Measurements from ENCODE around the gene NPHP4.

Gene NPHP4

DNA sequence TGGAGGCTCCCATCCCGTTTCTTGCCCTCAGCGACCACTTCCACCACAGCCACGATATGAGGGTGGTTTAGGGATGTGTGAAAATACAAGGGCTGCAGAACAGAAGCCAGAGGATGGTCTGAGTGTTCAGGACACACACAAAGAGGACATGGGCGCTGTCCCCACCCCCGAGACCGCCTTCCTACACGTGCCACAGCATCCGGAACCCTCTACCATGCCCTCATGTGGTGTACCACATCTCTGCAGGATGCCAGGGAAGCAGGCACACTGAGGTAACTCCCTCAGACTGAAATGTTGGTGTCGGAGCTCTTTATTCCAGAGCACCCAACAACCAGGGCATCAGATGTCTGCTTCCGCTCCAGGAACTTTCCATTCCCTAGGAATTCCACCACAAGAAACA is 23.1 kb downstream of the NPHP4 start:
- no peak for DNase-seq

DNA sequence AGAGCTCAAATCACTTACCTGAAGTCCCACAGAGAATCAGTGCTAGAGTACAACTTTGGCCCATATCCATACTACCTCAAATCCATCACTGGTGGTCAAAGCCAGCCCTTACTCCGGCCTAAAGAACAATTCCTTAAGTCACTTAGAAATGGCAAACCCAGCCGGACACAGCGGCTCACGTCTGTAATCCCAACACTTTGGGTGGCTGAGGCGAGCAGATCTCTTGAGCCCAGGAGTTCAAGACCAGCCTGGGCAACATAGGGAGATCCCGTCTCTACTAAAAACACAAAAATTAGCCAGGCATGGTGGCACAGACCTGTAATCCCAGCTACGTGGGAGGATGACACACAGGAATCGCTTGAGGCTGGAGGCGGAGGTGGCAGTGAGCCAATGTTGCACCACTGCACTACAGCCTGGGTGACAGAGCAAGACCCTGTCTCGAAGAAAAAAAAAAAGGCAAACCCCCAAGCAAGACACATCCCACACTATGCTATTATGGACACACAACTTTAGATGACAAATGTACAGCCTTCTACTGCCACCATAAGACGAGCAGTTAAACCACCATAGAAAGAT is 24.0 kb downstream of the NPHP4 start:
- no peak for DNase-seq

DNA sequence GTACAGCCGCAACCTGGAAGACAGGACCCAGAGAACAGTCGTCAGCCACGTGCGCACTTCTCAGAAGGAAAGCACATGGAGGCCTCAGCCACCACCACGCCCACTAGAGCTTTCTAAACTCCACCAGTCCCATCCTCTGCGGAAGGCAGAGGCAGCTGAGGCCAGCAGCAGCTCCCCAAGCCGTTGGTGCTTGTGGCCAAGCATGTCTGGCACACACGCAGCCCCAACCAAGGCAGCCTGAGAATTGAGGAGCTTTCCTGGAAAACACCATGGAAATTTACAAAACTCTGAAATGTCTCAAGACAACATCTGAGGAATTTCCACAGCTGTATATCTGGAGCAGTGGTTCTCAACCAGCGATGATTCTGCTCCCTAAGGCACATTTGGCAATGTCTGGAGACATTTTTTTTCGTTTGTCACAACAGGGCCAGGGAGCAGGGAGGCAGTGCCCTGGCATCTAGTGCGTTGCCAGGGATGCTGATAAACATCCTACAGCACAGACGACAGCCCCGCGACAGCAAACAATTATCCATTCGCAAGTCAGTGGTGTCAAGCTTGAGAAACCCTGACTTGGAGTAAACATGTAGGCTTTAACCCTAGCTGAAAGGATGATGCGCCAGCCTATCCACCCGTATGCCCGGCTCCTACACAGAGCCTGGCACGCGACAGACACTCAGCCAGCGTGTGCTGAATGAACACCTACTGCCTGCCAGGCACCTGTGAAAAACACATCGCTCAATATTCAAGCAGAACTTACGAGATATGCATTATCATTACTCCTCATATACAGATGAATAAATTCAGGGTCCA is 24.7 kb downstream of the NPHP4 start:
- no peak for DNase-seq

DNA sequence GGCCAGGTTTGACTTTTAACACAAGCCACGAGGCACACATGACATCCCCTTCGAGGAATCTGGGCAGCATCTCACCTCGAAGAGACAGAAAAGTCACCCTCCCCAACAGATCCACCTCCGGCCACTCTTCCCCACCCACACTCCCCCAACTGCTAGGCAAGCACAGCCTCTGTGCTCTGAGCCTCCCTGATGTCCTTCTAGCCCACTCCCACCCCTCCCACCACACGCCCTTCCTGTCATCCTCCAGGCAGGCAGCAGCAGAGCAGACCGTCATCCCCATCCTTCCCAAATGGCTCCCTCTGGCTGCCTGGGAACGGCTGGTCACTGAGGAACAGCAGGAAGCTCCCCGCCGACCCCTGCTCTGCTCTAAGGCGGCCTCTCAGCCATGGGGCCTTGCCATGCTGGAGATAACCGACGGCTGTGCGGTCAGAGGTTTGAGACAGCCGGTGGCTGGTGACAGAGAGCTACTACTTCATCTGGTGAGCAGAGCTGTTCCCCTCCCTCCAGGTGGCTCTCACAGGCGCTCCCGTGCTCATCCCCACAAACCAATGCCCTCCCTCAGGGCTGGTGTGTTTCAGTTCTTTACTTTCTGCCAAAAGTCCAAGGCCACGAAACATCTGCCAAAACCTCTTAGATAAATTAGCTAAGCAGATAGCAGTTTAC is 25.6 kb downstream of the NPHP4 start:
- DNase-seq, result no peak

DNA sequence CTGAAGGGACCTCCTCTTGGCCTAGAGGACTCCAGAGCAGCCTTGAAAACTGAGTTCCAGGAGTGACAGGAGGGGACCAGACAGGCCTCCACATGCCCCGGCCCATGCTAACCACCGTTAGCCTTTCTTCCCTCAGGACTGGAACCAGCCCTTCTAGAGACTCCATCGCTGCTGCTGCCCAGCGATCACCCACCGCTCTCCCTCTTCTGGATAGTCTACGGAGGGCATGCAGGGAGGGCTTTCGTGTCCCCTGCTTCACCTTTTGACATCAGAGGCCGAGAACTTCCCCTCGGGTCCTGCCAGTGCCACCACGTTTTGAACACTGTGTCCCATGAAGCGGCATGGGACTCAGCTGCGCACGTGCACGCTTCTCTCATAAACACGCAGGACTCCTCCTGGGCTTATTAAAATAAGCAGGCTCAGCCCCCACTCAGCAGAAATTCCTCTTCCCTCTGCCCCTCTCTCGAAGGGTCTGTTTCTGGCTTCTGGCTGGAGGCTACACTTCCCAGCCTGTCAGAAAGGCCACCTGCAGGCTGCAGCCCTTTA is 26.6 kb downstream of the NPHP4 start:
- no peak for DNase-seq

DNA sequence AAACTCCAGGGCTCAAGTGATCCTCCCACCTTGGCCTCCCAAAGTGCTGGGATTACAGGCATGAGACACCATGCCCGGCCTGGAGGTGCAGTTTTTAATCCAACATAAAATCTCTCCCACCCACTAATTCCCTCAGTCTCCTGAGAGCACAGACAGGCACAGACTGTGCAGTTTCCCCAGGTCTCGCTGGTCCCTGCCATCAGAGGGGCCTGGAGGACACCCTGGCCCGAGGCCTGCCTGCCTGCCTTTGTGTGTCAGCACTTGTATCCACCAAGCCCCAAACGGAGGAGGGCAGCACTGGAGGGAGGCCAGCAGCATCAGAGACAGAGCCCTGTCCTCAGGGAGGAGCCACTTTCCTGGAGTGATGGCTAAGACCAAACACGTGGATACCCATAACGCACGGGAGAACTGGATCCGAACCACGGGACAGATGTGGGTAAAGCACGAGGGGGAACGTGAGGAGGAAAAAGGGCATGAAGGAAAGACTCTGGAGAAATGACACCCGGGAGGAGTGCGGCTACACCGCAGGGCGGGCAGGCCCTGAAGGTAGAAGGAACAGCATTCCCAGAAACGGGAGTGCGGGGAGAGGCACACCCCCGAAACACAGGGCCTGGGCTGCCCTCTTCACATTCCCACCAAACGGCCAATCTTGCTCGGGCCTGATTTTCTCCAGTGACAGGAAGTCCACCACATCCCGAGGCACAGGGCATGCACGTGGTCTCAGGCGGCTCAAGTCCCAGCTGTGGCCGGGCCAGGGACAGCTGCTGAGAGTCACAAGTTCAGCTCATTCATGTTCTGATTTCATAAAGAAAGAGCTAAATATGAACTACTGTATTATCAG is 29.7 kb downstream of the NPHP4 start:
- no peak for DNase-seq

DNA sequence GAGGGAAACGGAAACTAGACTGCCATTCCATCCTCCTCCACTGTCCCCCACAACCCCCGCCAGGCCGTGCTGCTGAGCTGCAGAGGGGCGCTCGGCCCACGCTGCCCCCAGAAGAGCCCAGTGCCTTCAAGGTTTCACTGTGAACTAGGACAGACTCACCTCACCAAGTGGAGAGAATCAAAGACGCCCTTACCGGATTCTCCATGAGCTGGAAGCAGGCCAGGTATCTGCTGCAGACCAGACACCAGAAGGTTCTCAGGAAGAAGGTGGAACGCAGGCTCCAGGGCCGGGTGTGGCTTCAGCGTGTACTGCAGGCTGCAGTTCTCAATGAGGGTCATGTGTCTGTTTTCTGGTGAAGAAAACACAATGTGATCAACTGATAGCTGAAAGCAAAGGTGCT is 30.6 kb downstream of the NPHP4 start:
- no peak for DNase-seq

DNA sequence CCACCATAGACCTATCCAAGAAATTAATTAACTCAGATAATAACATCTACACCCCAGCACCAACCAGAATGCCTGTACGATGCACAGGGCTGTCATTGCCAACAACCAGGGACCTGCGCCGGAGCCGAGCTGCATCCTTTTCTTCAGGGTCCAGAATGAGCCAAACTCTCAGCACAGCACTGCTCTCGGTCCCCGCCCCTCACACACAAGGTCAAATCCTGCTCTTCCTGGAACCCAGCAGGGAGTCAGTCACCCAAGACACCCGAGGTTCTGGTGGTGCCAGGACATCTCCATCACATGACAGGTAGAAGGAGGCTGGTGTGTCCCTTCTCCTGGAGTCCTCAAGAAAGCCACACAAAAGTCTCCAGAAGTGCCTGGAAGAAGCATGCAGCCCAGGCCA is 31.9 kb downstream of the NPHP4 start:
- DNase-seq, result no peak

DNA sequence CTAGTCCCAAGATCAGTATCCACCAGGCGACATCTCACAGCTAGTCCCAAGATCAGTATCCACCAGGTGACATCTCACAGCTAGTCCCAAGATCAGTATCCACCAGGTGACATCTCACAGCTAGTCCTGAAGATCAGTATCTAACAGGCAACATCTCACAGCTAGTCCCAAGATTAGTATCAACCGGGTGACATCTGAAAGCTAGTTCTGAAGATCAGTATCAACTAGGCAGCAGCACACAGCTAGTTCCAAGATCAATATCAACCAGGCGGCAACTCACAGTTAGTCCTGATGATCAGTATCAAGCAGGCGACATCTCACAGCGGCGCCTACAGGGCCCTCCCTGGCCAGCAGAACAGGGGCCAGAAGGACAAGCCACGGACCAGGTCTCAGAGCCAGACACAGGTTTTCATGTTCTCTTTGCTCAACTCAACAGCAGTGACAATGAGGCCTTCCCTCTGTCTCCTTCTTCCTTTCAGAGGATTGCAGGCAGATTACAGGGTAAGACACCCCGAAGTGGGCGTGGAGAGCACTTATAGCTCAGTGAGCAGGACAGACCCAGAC is 32.5 kb downstream of the NPHP4 start:
- DNase-seq, result no peak

DNA sequence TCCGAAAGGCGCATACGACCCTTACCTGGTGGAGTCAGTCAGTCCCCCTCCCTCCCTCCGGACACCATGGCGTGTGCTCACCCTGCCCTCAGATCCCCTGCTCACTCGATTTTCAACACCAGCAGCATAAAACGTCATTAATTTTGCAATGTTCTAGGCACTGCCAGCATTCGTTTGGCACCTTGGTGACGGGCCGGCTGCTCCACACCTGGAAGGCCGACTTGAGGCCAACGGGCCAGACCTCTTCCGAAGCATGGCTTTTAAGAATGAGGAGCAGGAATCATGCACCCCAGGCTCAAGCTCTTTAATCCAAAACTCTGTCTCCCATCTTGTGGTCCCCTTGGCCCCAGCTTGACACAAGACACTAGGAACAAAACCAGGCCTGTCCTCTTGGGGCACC is 33.1 kb downstream of the NPHP4 start:
- DNase-seq, result no peak

DNA sequence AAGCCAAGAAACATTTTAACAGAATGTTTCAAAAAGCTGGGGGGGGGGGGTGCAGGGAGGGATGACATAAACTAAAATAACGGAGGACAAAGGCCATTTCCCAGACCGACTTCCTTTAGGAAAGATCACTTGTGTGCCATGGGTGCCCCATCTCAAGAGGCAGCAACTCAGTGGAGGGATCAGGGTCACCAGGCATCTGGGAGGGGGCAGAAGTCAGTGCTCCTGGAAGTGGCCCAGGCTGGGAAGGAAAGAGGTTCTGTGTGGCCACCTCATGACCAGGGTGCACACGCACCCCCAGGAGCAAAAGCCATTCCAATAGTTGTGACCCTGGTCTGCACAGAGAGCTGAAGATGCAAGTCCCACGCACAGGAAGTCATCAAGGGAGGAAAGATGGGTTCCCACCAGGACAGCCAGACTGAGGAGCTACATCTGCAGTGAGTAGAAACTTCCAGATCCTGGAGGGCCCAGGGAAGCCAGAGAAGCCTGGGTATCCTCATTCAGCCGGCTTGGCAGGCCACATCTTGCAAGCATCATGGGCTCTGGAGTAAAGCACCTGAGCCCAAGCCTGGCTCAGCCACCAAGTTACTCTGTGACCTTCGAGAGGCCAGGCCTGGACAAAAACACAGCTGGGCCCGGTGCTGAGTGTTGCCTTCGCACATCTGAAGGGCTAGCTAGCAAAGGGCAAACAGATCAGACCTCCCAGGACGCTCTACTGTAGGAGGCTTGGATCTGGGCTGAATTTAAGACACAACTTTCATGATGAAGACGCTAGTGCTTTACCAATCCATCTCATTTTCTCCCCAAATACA is 36.0 kb downstream of the NPHP4 start:
- no peak for DNase-seq

DNA sequence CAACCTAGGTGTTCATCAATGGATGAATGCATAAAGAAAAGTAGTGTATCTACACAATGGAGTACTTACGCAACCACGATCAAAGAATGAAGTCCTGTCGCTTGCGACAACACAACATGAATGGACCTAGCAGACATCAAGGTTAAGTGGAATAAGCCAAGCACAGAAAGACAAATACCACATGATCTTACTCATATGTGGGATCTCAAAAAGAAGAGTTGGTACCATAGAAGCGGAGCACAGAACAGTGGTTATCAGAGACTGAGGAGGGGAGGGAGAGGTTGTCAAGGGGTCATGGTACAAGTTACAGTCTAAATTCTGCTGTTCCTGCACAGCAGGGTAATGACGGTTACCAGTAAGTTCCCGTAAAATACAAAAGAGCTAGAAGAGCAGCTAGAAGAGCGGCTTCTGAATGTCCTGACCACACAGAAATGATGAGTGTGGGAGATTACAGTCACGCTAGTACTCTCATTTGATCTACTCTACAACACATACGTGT is 36.7 kb downstream of the NPHP4 start:
- no peak for DNase-seq

DNA sequence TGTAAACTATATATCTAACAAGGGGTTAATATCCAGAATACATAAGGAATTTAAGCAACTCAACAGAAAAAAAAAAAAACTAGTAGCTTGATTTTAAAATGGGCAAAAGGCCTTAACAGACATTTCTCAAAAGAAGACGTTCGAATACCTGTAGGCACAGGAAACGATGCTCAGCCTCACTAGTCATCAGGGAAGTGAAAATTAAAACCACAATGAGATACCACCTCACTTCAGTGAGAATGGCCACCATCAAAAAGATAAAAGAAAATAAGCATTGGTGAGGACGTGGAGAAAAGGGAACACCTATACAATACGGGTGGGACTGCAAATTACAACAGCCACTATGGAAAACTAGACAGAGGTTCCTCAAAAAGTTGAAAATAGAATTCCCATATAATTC is 37.3 kb downstream of the NPHP4 start:
- DNase-seq, result no peak

DNA sequence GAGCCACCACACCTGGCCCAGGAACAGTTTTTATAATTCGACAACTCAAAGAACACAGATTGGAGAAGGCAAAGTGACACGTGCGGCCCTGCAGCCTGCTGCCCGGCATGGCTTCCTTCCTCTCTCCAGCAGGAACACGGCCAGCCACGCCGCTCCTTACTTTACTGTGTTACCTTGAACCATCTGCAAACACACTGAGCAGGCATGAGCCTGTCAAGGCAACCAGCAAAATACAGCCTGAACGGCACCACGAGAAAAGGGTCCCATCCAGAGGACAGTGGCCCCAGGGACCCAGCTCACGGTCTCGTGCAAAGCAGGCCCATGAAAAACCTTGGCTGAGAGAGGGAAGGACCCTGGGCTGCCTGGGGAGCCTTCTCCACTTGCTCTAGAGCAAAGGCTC is 38.8 kb downstream of the NPHP4 start:
- DNase-seq, result no peak

DNA sequence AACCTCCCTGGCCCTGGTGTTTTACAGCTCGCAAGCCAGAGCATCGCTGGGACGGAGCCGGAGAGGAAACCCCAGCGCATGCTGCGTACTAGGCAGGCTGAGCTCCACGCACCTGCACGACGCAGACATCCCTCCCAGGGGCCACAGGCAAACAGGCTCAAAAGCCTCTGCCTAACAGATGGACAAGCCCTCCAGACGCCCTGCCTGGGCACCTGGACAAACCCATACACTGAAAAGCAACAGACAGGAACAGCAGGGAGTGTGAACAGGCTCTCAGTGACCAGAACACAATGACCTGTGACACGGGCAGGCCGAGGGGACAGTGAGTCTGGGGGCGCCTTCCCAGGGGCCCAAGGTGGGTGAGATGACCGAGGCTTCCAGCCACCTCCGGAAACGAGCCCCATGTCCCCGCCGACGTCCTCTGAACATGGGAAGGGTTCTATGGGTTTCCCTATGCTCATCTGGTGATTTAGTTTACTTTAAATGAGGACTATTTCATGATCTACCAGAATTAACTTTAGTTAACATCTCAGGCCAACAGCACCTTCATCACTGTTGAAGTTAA is 40.3 kb downstream of the NPHP4 start:
- no peak for DNase-seq

DNA sequence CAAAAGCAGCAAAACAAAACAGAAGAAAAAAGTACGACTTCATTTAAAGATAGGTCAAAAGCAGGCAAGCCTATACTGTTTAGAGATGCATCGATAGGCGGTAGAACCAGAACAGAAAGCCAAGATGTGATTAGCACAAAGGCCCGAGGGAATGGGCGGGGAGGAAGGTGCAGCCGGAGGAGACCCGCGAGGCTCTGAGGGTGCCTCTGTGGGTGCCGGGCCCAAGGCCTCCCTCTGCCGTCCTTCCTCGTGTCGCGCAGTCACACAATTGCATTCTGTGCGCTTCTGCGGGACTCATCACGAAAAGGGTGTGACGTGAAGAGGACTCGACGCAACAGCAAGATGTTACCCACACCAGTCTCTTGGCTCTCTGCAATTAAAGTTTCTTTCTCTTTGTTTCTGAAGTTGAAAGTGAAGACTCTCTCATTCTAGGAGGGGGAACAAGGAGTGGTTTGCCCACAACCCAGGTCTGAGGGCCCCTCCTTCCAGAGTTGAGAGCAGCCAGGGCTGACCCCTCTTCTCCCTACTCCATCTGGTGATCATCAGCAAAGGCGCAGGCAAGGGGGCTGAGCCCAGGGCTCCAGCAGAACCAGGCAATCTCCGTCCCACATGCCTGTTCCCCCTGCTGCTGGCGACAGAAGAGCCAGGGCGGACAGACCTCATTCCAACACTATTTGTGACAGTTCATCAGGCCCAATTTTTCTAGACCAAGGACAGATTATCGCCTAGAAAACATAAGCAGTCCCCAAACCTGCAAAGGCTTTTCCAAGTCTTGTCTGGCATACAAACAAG is 41.0 kb downstream of the NPHP4 start:
- DNase-seq, result no peak

DNA sequence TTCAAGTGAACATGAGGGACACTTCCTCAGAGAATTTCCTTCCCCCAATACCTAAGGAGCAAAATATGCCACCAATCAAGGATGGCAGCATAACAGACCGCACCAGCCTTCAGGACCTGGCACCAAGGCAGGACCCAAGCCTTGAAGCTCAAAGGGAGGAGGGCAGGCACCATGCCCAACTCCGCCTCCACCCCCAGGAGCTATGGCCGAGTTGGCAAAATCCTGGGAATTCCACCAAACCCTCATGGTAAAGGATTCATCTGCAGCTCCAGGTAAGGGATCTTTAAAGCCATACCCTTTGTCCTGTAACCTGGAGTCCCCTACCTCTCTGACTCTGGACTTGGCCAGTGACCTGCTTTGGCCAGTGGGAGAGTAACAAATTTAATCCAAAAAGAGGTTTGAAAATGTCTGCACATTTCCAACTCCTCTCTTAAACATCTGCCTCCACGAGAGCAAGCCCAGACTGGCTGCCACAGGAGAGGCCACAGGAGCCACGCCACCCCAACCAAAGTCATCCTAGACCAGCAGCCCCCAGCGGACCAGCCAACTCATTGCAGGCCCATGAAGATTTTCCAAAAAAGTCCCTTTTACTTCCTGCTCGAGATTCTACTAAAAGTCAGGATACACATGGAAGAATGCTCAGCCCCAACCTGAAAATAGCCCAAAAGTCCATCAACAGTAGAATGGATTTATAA is 41.9 kb downstream of the NPHP4 start:
- no peak for DNase-seq

DNA sequence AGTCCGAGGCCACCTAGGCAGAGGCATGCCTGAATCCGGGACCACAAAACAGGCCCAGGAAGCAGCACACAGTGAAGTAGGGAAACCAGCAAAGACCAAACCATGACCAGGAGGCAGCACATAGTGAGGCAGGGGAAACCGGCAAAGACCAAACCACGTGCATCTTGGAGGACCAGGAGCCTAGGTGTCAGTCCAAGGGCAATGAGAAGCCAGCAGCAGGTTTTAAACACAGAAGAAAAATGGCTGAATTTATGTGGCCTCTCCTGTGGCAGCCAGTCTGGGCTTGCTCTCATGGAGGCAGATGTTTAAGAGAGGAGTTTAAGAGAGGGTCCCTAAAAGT is 42.5 kb downstream of the NPHP4 start:
- DNase-seq, result no peak

DNA sequence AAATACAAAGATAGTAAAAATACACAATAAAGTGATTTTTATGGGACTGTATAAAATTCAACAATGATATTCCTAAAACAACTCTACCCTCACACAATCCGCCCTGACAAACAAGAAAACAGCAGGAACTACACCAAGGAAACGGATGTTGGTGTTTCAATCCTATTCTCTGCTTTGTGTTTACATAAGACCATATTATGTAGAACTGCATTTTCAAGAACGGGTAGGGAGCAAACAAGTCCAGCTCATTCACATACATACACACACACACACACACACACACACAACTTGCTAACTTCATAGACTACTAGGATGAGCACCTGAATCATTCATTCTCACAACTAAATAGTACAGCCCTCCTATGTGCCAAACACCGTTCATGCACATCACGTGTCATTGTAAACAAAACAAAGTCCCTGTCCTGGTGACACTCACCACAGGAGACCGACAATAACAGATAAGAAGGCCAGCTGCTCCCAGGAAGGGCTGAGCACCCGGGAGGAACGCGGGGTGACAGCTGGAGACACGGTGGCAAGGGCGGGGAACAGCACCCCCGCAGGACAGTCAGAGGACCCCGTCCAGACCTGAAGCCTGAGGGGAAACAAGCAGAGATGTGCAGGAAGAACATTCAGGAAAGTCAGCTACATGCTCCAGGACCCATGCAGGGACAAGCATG is 43.0 kb downstream of the NPHP4 start:
- DNase-seq, result no peak

DNA sequence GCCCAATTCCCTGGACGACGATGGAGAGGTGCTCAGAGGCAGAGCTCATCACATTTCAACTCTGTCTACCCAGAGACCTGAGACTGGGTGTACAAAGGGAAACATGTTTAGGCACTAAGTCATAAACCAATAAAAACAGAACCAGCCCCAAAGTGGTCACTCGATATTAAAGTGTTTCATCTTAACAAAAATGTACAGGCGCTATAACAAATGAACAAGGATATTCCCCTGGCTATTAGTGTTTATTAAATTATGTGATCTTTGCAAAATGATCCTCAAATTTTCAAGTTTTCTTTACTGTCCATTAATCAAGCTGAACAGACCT is 43.6 kb downstream of the NPHP4 start:
- no peak for DNase-seq
